Loucy (cell line): Measurements from ENCODE around the gene AAK1.

Experiments used
- H2AFZ ChIP-seq: fragments of 200-600 bp; sonication (generic); 2 replicates; pipeline ENCODE4 v1.6.0; 2016; ENCODE audit warnings: antibody characterized with exemption, mild to moderate bottlenecking, low read length, moderate library complexity
- H3F3A ChIP-seq: fragments of 200-600 bp; 2 replicates; pipeline ENCODE4 v1.6.0; 2016; ENCODE audit warnings: antibody characterized with exemption, low read depth, mild to moderate bottlenecking
- H3K27me3 ChIP-seq: fragments of 200-600 bp; sonication (generic); 2 replicates; pipeline ENCODE4 v1.6.1; 2014; ENCODE audit warnings: low read length, mild to moderate bottlenecking; ENCODE audit not compliant: insufficient read depth, poor library complexity, severe bottlenecking
- H3K36me3 ChIP-seq: fragments of 200-600 bp; sonication (generic); 2 replicates; pipeline ENCODE4 v1.6.1; 2016; ENCODE audit warnings: low read length; ENCODE audit not compliant: insufficient read depth
- H3K4me1 ChIP-seq: fragments of 200-600 bp; sonication (generic); 2 replicates; pipeline ENCODE4 v1.5.1; 2014; ENCODE audit warnings: low read length, mild to moderate bottlenecking; ENCODE audit not compliant: insufficient read depth, poor library complexity, severe bottlenecking
- H3K4me2 ChIP-seq: fragments of 200-600 bp; sonication (generic); 2 replicates; pipeline ENCODE4 v1.6.0; 2014; ENCODE audit warnings: antibody characterized with exemption, low read length, low read depth, mild to moderate bottlenecking; ENCODE audit not compliant: poor library complexity, severe bottlenecking
- H3K4me3 ChIP-seq: fragments of 200-600 bp; sonication (generic); 2 replicates; pipeline ENCODE4 v1.5.1; 2014; ENCODE audit warnings: low read length, mild to moderate bottlenecking, mixed read lengths; ENCODE audit not compliant: poor library complexity, severe bottlenecking
- H3K79me2 ChIP-seq: fragments of 200-600 bp; sonication (generic); 2 replicates; pipeline ENCODE4 v1.6.1; 2014; ENCODE audit warnings: low read length; ENCODE audit not compliant: insufficient read depth
- H3K9ac ChIP-seq: fragments of 200-600 bp; sonication (generic); 2 replicates; pipeline ENCODE4 v1.6.0; 2014; ENCODE audit warnings: mild to moderate bottlenecking, low read depth, low read length, moderate library complexity; ENCODE audit not compliant: poor library complexity, severe bottlenecking
- H3K9me2 ChIP-seq: fragments of 200-600 bp; sonication (generic); replicated peaks from 2 replicates; pipeline ENCODE4 v1.6.1; 2016; ENCODE audit warnings: low read depth, low read length, mixed read lengths
- H3K9me3 ChIP-seq: fragments of 200-600 bp; sonication (generic); 2 replicates; pipeline ENCODE4 v1.6.1; 2014; ENCODE audit warnings: mild to moderate bottlenecking, antibody characterized with exemption, low read length, low read depth; ENCODE audit not compliant: insufficient read depth
- H4K20me1 ChIP-seq: fragments of 200-600 bp; sonication (generic); 2 replicates; pipeline ENCODE4 v1.6.0; 2014; ENCODE audit warnings: antibody characterized with exemption, low read length, mild to moderate bottlenecking; ENCODE audit not compliant: insufficient read depth, poor library complexity, severe bottlenecking
- EZH2phosphoT487 ChIP-seq: fragments of 200-600 bp; IDR thresholded peaks from 2 replicates; pipeline ENCODE4 v1.6.1; 2018; ENCODE audit warnings: antibody characterized with exemption, mild to moderate bottlenecking, moderate library complexity, borderline replicate concordance
- TF ChIP-seq, protein P1 (sequence below): fragments of 200-600 bp; sonication (generic); conservative IDR thresholded peaks from 2 replicates; pipeline ENCODE4 v1.5.1; 2014; ENCODE audit warnings: mild to moderate bottlenecking, antibody characterized with exemption, low read length

Gene AAK1

DNA sequence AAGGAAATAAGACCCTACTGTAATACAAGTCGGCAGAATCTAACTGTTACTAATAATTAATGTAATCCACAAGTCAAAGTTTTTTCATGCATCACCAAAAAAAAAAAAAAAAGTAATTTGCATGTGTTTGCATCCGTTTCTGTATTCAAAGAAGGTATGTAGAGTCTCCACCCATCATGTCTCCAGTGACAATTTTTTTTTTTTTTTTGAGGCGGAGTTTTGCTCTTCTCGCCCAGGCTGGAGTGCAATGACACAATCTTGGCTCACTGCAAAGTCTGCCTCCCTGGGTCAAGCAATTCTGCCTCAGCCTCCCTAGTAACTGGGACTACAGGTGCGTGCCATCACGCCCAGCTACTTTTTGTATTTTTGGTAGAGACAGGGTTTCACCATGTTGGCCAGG is 182.1 kb downstream of the AAK1 start:
- Histone ChIP-seq H3K27me3 (no peaks in the 10 kb centered on the region), H3F3A (no peaks in the 10 kb centered on the region), H3K4me2 (no peak overlapping the region), H3K79me2 (no peaks in the 10 kb centered on the region), H3K9me3 (no peaks in the 10 kb centered on the region), H4K20me1 (no peaks in the 10 kb centered on the region), H3K4me1 (no peaks in the 10 kb centered on the region), H3K36me3 (peaks cover 17% of the 10 kb centered on the region; the same call in 1 of the 2 replicates), H3K9ac (no peak overlapping the region), H3K9me2 (no peaks in the 10 kb centered on the region), H3K4me3 (no peak overlapping the region), H2AFZ (no peak overlapping the region)
- TF ChIP-seq, protein P1, sequence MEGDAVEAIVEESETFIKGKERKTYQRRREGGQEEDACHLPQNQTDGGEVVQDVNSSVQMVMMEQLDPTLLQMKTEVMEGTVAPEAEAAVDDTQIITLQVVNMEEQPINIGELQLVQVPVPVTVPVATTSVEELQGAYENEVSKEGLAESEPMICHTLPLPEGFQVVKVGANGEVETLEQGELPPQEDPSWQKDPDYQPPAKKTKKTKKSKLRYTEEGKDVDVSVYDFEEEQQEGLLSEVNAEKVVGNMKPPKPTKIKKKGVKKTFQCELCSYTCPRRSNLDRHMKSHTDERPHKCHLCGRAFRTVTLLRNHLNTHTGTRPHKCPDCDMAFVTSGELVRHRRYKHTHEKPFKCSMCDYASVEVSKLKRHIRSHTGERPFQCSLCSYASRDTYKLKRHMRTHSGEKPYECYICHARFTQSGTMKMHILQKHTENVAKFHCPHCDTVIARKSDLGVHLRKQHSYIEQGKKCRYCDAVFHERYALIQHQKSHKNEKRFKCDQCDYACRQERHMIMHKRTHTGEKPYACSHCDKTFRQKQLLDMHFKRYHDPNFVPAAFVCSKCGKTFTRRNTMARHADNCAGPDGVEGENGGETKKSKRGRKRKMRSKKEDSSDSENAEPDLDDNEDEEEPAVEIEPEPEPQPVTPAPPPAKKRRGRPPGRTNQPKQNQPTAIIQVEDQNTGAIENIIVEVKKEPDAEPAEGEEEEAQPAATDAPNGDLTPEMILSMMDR, result no peak
- no peak for TF ChIP-seq EZH2phosphoT487

DNA sequence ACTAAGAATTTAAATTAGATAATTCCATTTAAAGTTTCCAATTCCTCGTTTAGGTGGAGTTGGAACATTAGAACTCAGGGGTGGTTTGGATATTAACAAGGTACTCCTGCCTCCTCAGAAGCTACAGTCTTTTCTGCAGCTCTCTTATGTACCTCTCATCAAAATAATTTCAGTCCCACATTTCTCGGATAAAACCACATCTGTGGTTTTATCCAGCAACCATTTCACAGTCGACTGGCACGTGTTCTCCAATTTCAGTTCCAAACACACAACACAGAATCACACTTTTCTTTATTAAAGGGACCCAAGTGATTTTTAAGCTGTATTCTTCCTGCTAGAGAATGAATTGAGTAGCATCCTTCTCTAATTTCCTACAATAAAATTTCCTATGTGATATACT is 183.6 kb downstream of the AAK1 start:
- H3F3A ChIP-seq, result no peaks in the 10 kb centered on the region
- H3K79me2 ChIP-seq, result no peaks in the 10 kb centered on the region
- TF ChIP-seq, protein P1, result no peak
- TF ChIP-seq EZH2phosphoT487, result no peak
- H3K9me2 ChIP-seq, result no peaks in the 10 kb centered on the region
- H3K9me3 ChIP-seq, result no peaks in the 10 kb centered on the region
- no peaks in the 10 kb centered on the region for H3K4me1 ChIP-seq
- H3K36me3 ChIP-seq, result peaks cover 2% of the 10 kb centered on the region; the same call in 1 of the 2 replicates
- no peaks in the 10 kb centered on the region for H3K27me3 ChIP-seq
- H4K20me1 ChIP-seq, result no peaks in the 10 kb centered on the region
- H2AFZ ChIP-seq, result no peak overlapping the region
- H3K4me2 ChIP-seq, result no peak overlapping the region
- H3K9ac ChIP-seq, result no peak overlapping the region
- no peak overlapping the region for H3K4me3 ChIP-seq

DNA sequence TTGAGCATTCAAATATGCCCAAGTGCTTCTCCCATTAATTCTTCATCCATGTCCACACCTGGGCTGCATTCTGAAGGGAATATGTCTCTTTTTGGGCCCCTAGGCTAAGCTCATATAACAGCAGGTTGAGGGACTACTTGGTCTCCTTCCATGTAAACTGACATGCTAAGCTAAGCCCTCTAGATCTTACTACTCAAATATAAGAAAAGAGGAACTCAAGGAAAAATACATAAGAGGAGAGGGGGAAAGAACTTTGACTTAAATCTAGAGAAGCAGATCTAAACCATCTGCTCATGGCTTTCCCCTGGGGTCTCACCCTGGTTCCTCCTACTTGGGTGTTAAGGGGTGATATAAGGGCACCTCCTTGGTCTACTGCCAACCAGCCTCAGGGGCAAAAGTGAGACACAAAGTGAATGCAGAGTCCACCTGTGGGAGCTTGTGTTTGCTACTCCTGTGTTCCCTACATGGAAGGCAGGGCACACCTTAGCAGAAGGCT is 186.5 kb downstream of the AAK1 start:
- TF ChIP-seq, protein P1, result no peak
- TF ChIP-seq EZH2phosphoT487, result no peak
- Histone ChIP-seq H3K4me1 (no peaks in the 10 kb centered on the region), H3K9me3 (no peaks in the 10 kb centered on the region), H3K4me3 (no peak overlapping the region), H3K9me2 (no peaks in the 10 kb centered on the region), H3K27me3 (no peaks in the 10 kb centered on the region), H3K36me3 (no peaks in the 10 kb centered on the region), H3K4me2 (no peak overlapping the region), H2AFZ (no peak overlapping the region), H4K20me1 (no peaks in the 10 kb centered on the region), H3K9ac (no peak overlapping the region), H3K79me2 (no peaks in the 10 kb centered on the region), H3F3A (no peaks in the 10 kb centered on the region)
